Measurements from ENCODE around the gene EEA1. TPM values are rescaled to one million over a fixed set of nuclear protein-coding genes. Genes with fewer than 3 reads are reported as not detected.

The EEA1 gene
- total and polyA plus RNA-seq, 2 of the 8 experiments (the other 6 are each of a cell fraction or from before 2014, with no cell fraction given), result 1.0 to 18.8 TPM

DNA sequence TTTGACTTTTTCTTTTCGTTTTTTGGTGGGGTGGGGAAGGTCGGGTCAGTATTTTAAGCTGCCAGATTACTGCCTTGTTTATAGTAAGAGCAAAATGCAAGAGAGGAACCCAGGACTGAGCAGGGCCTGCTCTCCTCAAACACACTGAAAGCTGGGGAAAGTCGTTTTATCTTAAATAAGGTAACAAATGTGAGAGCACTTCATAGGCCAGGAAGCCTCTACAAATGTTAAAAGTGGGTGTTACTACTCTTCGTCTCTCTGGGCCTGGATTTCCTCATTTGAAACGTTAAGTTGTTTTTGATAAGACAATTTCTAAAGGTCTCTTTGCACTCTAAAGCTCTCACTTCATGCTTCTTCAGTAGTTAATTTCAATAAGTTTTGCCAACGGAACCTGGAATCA lies 192.5 kb downstream of the EEA1 start (continued):
- TF ChIP-seq ASH2L (IDR thresholded peaks at IDR 0.05; ENCODE audit: low read length) (no peak), BRCA1 (IDR thresholded peaks at IDR 0.05; ENCODE audit: low read depth, low read length) (no peak), MAX (IDR thresholded peaks at IDR 0.05) (no peak), CEBPB (IDR thresholded peaks at IDR 0.05; ENCODE audit: low read depth, low read length) (no peak), MAFK (IDR thresholded peaks at IDR 0.05; ENCODE audit: low read depth, low read length) (no peak), YY1 (IDR thresholded peaks at IDR 0.05; ENCODE audit: low read depth, low read length) (no peak)

All from H1 (cell line).